ENCODE data around the gene FNDC3B.

The FNDC3B gene

GRCh38 chr3:172296975-172297332, 257.6 kb downstream of the FNDC3B start:
- no peak for DNase-seq

- DNase-seq, result no peak
Observed at GRCh38 chr3:172298247-172298646, 258.9 kb downstream of the FNDC3B start.

- no peak for DNase-seq
Observed at GRCh38 chr3:172300187-172300586, 260.8 kb downstream of the FNDC3B start.

- DNase-seq, result no peak
Observed at GRCh38 chr3:172300862-172301261, 261.5 kb downstream of the FNDC3B start.

GRCh38 chr3:172302203-172302602, 262.8 kb downstream of the FNDC3B start:
- no peak for DNase-seq

- no peak for DNase-seq
Observed at GRCh38 chr3:172303181-172303580, 263.8 kb downstream of the FNDC3B start.

GRCh38 chr3:172303941-172304558, 264.7 kb downstream of the FNDC3B start:
- no peak for DNase-seq

- no peak for DNase-seq
Observed at GRCh38 chr3:172305552-172305951, 266.2 kb downstream of the FNDC3B start.

- DNase-seq, result no peak
Observed at GRCh38 chr3:172305974-172306373, 266.6 kb downstream of the FNDC3B start.

GRCh38 chr3:172307141-172307560, 267.8 kb downstream of the FNDC3B start:
- DNase-seq, result no peak

- no peak for DNase-seq
Observed at GRCh38 chr3:172309059-172309458, 269.7 kb downstream of the FNDC3B start.

GRCh38 chr3:172309741-172310427, 270.5 kb downstream of the FNDC3B start:
- no peak for DNase-seq

- DNase-seq, result no peak
Observed at GRCh38 chr3:172310428-172310760, 271.0 kb downstream of the FNDC3B start.

GRCh38 chr3:172311217-172311616, 271.8 kb downstream of the FNDC3B start:
- DNase-seq, result no peak

- no peak for DNase-seq
Observed at GRCh38 chr3:172312001-172312400, 272.6 kb downstream of the FNDC3B start.

GRCh38 chr3:172312711-172313110, 273.3 kb downstream of the FNDC3B start:
- DNase-seq, result no peak

GRCh38 chr3:172313671-172314070, 274.3 kb downstream of the FNDC3B start:
- no peak for DNase-seq

GRCh38 chr3:172314591-172315160, 275.3 kb downstream of the FNDC3B start:
- no peak for DNase-seq

GRCh38 chr3:172315401-172316091, 276.2 kb downstream of the FNDC3B start:
- no peak for DNase-seq

GRCh38 chr3:172316758-172317157, 277.4 kb downstream of the FNDC3B start:
- no peak for DNase-seq

- no peak for DNase-seq
Observed at GRCh38 chr3:172317481-172317880, 278.1 kb downstream of the FNDC3B start.

GRCh38 chr3:172317984-172318383, 278.6 kb downstream of the FNDC3B start:
- no peak for DNase-seq

- DNase-seq, result no peak
Observed at GRCh38 chr3:172319595-172319994, 280.2 kb downstream of the FNDC3B start.

- DNase-seq, result no peak
Observed at GRCh38 chr3:172320468-172320867, 281.1 kb downstream of the FNDC3B start.

Measured in NCI-H1092 treated with DMSO at 0.1 percent for 48 hours (cell line).